Inflammatory macrophage treated with lipopolysaccharide for 4 hours (primary cell): ENCODE results near the gene DNAJC10.
A peak's percentile ranks its signal among the peaks of the same experiment; 100 is the strongest.
"Not testable (repeated sequence)": the region's sequence is repeated elsewhere in the genome, so short reads cannot be mapped to it uniquely, and the experiment has no call there.

ENCODE experiments used
- DNase-seq: peaks from one replicate; pipeline ENCODE4 v3.0.0-alpha.2; 2020

Gene DNAJC10

DNA sequence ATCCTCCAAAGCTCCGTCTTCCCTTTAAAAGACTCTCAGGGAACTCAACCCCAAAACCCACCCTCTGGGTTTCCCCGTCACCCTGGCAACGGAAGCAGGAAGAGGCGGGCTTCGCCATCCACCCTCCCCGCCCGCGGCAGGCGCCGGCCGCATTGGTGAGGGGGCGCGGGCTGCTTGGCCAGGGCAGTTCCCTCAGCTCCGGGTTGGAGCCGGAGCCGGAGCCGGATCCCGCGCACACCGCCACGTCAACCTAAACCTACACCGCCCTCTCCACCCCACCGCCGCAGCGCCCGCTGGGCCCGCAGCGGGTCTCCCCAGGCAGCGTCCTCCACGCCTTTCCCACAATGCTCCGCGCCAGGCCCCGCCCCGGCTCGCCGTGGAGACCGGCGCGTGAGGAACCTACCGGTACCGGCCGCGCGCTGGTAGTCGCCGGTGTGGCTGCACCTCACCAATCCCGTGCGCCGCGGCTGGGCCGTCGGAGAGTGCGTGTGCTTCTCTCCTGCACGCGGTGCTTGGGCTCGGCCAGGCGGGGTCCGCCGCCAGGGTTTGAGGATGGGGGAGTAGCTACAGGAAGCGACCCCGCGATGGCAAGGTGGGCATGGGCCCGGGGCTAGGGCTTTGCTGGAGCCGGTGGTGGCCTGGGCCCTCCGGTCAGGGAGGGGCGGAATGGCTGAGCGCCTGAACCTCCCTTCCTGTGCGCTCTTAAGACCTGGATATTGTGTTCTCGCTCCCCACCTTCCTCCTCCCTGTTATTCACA lies at the start of gene DNAJC10:
DNAJC10 (plus strand) TSS at position 366 of the 758 bp plus-strand sequence. CDS start 1,830 bp downstream, outside the sequence.
- peak; percentile 94 for DNase-seq

- peak; percentile 27 for DNase-seq
These were observed 49.3 kb upstream of the DNAJC10 start for GRCh38 chr2:182666674-182667314.

- no peak for DNase-seq
These were observed 48.8 kb upstream of the DNAJC10 start for GRCh38 chr2:182667315-182667695.

GRCh38 chr2:182668671-182669070 lies 47.4 kb upstream of the DNAJC10 start:
- DNase-seq, result no peak

- DNase-seq, result no peak
These were observed 43.4 kb upstream of the DNAJC10 start for GRCh38 chr2:182672466-182673165.

GRCh38 chr2:182680837-182681236 lies 35.2 kb upstream of the DNAJC10 start:
- DNase-seq, result no peak

- no peak for DNase-seq
These were observed 33.8 kb upstream of the DNAJC10 start for GRCh38 chr2:182682210-182682609.

- DNase-seq, result no peak
These were observed 30.5 kb upstream of the DNAJC10 start for GRCh38 chr2:182685559-182685958.

GRCh38 chr2:182686763-182687162 lies 29.3 kb upstream of the DNAJC10 start:
- not testable (repeated sequence) for DNase-seq

DNA sequence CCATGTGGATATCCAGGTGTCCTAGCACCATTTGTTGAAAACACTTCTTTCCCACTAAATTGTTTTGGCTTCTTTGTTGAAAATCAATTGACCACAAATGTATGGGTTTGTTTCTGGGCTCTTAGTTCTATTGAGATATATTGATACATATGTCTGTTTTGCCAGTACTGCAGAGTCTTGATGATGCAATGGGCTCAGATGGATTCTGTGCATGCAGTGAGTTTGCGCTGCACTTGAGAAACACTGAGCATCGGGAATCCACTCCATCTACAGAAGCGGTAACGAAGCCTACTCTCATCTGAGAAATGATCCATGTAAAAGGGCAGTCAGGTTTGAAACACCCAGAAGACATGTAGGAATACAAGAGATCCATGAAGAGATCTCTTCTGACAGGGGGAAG lies 21.9 kb upstream of the DNAJC10 start:
- no peak for DNase-seq

- DNase-seq, result no peak
These were observed 20.3 kb upstream of the DNAJC10 start for GRCh38 chr2:182695776-182696175.

DNA sequence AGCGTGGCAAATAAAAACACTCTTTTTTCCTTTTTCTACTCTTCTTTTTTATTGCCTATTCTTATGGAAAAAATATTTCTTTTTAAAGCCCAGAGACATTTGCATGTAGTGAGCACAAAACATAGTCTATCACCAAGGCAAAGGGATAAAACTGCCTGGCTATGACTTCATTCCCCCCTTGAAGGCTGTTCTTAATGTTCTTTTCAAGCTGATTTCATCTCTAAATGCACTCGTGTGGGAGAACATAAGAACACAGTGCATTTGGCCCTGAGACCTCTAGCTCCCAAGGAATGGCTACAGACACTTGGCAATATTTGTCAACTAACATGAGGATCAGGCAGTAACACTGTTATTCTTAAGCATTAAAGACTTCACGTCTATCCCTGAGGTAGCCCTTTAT lies 17.4 kb upstream of the DNAJC10 start:
- no peak for DNase-seq

- no peak for DNase-seq
These were observed 10.3 kb upstream of the DNAJC10 start for GRCh38 chr2:182705761-182706160.

DNA sequence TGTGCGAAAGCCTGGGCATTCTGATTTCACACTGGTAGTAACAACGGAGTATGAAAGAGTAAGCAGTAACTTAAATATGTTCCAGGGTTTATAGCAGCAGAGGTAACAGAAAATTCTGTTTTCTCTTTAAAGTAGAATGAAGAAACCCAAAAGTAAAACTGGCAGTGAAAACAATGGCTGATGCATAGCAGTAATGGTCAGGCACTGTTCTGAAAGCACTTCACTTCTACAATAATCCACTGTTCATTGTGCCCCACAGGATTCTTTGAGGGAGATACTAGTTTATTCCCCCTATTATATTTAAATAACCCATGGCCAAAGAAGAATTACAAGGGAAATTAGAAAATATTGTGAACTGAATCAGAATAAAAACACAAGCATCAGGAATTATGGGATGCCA lies 9.3 kb upstream of the DNAJC10 start:
- no peak for DNase-seq

DNA sequence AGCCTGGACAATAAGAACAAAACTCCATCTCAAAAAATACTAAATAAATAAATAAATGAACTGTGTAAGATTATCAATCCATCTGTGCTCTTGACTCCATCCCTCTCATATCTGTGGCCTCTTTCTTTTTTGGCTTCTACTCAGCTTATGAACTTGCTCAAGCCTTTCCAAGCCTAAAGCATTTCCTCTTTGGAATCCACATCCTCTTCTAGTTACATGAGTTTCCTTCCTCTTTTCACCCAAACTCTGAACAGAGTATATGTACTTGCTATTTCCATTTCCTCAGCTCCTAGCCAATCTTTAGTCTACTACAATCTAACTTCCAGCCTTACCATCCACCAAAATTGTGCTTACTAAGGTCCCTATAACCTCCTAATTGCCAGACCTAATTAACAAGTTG lies 2.5 kb upstream of the DNAJC10 start:
- DNase-seq, result peak; percentile 85

DNA sequence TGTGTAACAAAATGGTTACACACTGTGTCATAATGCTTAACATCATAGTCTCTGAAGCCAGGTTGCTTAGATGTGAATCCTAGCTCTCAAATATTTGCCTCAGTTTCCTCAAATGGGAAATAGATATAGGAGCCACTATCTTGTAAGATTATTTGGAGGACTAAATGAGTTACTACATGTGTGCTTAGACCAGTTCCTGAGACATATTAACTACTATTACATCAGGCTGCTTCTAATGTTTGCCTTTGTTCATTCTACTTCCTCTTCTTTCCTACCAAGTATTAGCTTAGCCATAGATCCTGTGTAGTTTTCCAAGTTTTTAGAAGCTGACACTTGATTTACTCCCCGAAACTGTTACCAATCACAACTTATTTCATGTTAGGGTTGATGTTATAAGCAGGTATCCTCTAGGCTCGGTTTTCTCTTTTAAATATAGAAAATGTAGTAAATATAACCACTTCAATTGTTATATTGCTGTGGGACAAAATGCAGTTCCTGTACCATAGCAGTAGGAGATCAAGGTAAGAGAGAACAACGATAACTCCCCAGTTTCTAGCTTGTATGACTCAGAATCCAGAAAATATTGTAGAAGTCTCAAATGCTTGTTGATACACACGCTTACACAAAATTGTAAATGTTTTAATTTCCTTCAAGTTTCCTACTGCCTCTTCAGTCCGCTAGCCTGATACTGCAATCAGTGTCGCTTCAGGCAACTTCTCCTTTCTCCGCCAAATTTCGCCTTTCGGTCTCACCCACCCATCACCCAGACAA lies 751 bp upstream of the DNAJC10 start:
- peak; percentile 59 for DNase-seq

- no peak for DNase-seq
These were observed 558 bp downstream of the DNAJC10 start for GRCh38 chr2:182716650-182716979.

GRCh38 chr2:182717416-182717815 lies 1.4 kb downstream of the DNAJC10 start:
- no peak for DNase-seq

- peak; percentile 25 for DNase-seq
These were observed 1.8 kb downstream of the DNAJC10 start for GRCh38 chr2:182717816-182718215.

DNA sequence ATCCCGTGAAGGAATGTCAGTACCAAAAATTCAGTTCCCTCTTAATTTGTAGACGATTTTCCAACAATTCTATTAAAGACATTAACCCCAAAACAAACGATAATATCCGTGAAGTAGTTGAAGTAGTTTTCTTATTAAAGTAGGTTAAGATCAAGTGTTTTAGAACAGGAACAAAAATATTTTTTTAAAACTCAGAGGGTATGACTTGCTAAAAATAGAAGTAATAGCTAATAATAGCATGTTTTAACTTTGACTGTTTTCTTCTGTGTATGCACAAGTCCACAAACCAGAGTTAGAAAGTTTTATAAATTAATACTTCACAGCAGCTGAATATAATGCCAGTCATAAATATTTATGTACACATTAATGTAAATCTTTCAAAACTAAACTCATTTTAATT lies 2.4 kb downstream of the DNAJC10 start:
- no peak for DNase-seq

DNA sequence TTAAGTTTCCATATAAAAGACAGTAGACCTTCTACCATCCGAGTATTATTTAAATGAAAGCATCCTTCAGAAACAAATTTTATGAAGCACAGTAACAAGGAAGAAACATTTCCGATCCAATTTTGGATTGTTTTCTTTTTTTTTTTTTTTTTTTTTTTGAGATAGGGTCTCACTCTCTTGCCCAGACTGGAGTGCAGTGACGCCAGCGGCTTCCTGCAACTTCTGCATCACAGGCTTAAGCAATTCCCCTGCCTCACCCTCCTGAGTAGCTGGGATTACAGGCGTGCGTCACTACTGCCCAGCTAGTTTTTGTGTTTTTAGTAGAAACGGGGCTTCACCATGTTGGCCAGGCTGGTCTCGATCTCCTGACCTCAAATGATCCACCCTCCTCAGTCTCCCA lies 3.1 kb downstream of the DNAJC10 start:
- DNase-seq, result peak; percentile 2

DNA sequence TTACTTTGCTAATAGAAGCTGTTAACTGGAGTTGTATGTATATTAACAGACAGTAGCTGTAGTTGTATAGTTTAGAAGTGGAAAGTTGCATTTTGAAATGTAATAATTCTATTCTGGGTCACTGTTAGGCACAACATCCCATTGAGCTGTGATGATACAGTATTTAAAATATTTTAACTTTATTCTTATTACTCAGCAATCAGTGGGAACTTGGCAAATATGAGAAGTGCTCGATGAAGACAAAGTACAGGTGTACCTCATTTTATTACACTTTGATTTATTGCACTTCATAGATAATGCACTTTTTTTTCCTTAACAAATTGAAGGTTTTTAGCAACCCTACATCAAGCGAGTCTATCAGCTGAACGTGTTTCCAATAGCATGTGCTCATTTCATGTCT lies 8.6 kb downstream of the DNAJC10 start:
- no peak for DNase-seq

DNA sequence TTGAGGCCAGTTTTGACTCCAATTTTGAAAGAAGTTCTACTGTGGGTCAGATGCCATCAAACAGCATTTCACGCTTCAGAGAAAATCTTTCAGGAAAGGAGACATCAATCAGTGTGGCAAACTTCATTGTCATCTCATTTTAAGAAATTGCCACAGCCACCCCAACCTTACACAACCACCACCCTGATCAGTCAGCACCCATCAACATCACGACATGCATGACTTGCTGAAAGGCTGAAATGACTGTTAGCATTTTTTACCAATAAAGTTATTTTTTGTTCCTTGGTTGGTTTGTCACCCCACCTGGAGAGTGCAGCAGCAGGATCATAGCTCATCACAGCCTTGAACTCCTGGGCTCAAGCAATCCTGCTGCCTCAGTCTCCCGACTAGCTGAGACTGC lies 10.4 kb downstream of the DNAJC10 start:
- no peak for DNase-seq
